Calu3 (cell line): ENCODE data around the gene SRP72. TPM values are rescaled to one million over a fixed set of nuclear protein-coding genes. Genes with fewer than 3 reads are reported as not detected.
"Not testable (repeated sequence)": the region's sequence is repeated elsewhere in the genome, so short reads cannot be mapped to it uniquely, and the experiment has no call there.

Experiments used
- BruUV-seq: library from RNA; stranded (reverse); fragments of 400-500 nt; replicated peaks from 2 replicates; lab custom pipeline; 2021; lab: Mats Ljungman, UMichigan
- CTCF ChIA-PET: fragments of 300-600 bp; sonication (Branson Sonifier 250); formaldehyde crosslinking; loops from one replicate; lab custom pipeline; 2022; ENCODE audit warnings: antibody characterized with exemption; lab: Charles Lee
- DNase-seq: peaks from one replicate; pipeline ENCODE4 v3.0.0; 2022
- H3K27ac Mint-ChIP-seq: one replicate; pipeline ENCODE4 v1.8.0; 2022; ENCODE audit warnings: mixed read lengths; ENCODE audit not compliant: unreplicated experiment
- H3K27me3 Mint-ChIP-seq: one replicate; pipeline ENCODE4 v1.8.0; 2022; ENCODE audit warnings: mixed read lengths; ENCODE audit not compliant: unreplicated experiment
- H3K36me3 Mint-ChIP-seq: one replicate; pipeline ENCODE4 v1.8.0; 2022; ENCODE audit warnings: mild to moderate bottlenecking, moderate library complexity, mixed read lengths; ENCODE audit not compliant: insufficient read depth, unreplicated experiment
- H3K4me1 Mint-ChIP-seq: one replicate; pipeline ENCODE4 v1.8.0; 2022; ENCODE audit warnings: mild to moderate bottlenecking, low read depth, mixed read lengths; ENCODE audit not compliant: unreplicated experiment
- H3K4me3 Mint-ChIP-seq: one replicate; pipeline ENCODE4 v1.8.0; 2022; ENCODE audit warnings: mild to moderate bottlenecking, low read depth, moderate library complexity, mixed read lengths; ENCODE audit not compliant: unreplicated experiment
- H3K9me3 Mint-ChIP-seq: one replicate; pipeline ENCODE4 v1.8.0; 2022; ENCODE audit warnings: low read depth, mixed read lengths; ENCODE audit not compliant: unreplicated experiment
- CTCF ChIP-seq: fragments of 200-600 bp; IDR thresholded peaks from one replicate; pipeline ENCODE4 v1.8.0; 2022; ENCODE audit warnings: antibody characterized with exemption; ENCODE audit not compliant: unreplicated experiment
- intact Hi-C: fragments of 100-400 bp; cut with micrococcal nuclease; formaldehyde crosslinking; loops from one replicate; pipeline ENCODE4 v1.10.0; 2022; ENCODE audit not compliant: unreplicated experiment
- total RNA-seq: library from RNA; stranded (reverse); gene quantifications from 2 replicates; pipeline ENCODE4 v1.2.3, GENCODE V29; 2022

SRP72 gene
- total RNA-seq, 1 experiment from 2014 or later = 78.0 TPM

- intact Hi-C loops = no loop called here
- CTCF ChIA-PET = no interaction called here
- BruUV-seq = no TSS peak
- Mint-ChIP-seq H3K36me3 (peaks cover 46% of the 10 kb centered on the region), H3K4me1 (peaks cover 17% of the 10 kb centered on the region), H3K27ac (peak overlapping the region; percentile 24), H3K9me3 (no peaks in the 10 kb centered on the region), H3K4me3 (no peak overlapping the region), H3K27me3 (no peaks in the 10 kb centered on the region)
- no peak for DNase-seq
- no peak for TF ChIP-seq CTCF
These were observed 2.8 kb upstream of the SRP72 start for GRCh38 chr4:56464581-56464980.

GRCh38 chr4:56465599-56466295 is 1.7 kb upstream of the SRP72 start:
- peaks cover 45% of the 10 kb centered on the region for H3K36me3 Mint-ChIP-seq
- intact Hi-C loops = no loop called here
- no peaks in the 10 kb centered on the region for H3K27me3 Mint-ChIP-seq
- CTCF ChIA-PET = interaction anchor here (0.7 kb wide), 2 partner anchors 62 to 590 kb away, joined by 4 to 5 read pairs; no protein-coding TSS in a partner anchor
- peaks cover 22% of the 10 kb centered on the region for H3K4me1 Mint-ChIP-seq
- no peaks in the 10 kb centered on the region for H3K9me3 Mint-ChIP-seq
- peak; percentile 0 for DNase-seq
- peak overlapping the region; percentile 100 for H3K27ac Mint-ChIP-seq
- no TSS peak for BruUV-seq
- H3K4me3 Mint-ChIP-seq = peak overlapping the region; percentile 99
- TF ChIP-seq CTCF = no peak

DNA sequence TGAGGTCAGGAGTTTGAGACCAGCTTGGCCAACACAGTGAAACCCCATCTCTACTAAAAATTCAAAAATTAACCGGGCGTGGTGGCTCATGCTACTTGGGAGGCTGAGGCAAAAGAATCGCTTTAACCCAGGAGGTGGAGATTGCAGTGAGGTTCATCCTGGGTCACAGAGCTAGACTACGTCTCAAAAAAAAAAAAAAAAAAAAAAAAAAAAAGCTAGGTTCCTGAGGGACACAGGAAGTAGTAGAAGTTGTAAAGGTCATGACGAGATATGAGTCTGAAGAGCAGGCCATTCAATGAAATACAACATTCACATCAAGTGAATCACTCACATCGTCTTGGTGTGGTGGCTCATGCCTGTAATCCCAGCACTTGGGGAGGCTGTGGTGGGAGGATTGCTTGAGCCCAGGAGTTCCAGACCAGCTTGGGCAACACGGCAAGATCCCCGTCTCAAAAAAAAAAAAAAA is 1.1 kb upstream of the SRP72 start:
- DNase-seq = peak; percentile 8
- intact Hi-C loops, BruUV-seq, H3K27me3 Mint-ChIP-seq, H3K9me3 Mint-ChIP-seq: not testable (repeated sequence)
- Mint-ChIP-seq H3K27ac (peak overlapping the region; percentile 100), H3K36me3 (peaks cover 45% of the 10 kb centered on the region), H3K4me3 (peak overlapping the region; percentile 99), H3K4me1 (peaks cover 22% of the 10 kb centered on the region)
- CTCF ChIA-PET = interaction anchor here (0.7 kb wide), 3 partner anchors 9 to 590 kb away, joined by 4 to 7 read pairs (median 5); no protein-coding TSS in a partner anchor

- Mint-ChIP-seq H3K36me3 (peaks cover 45% of the 10 kb centered on the region), H3K9me3 (no peaks in the 10 kb centered on the region)
- CTCF ChIA-PET = interaction anchor here (0.7 kb wide), 1 partner anchor 10 kb away, joined by 7 read pairs; no protein-coding TSS in a partner anchor
These were observed 520 bp upstream of the SRP72 start for GRCh38 chr4:56466910-56467283.

More at GRCh38 chr4:56466910-56467283, 520 bp upstream of the SRP72 start:
- BruUV-seq = TSS peak; percentile 65
- peaks cover 22% of the 10 kb centered on the region for H3K4me1 Mint-ChIP-seq
- intact Hi-C loops = no loop called here
- peak overlapping the region; percentile 99 for H3K4me3 Mint-ChIP-seq
- no peak for TF ChIP-seq CTCF
- peak overlapping the region; percentile 100 for H3K27ac Mint-ChIP-seq
- H3K27me3 Mint-ChIP-seq = no peaks in the 10 kb centered on the region
- no peak for DNase-seq
